Activated naive CD8-positive, alpha-beta T cell treated with anti-CD3 and anti-CD28 coated beads for 36 hours (primary cell): Measurements from ENCODE around the gene WSCD2. TPM values are rescaled to one million over a fixed set of nuclear protein-coding genes. Genes with fewer than 3 reads are reported as not detected.

ENCODE experiments used
- DNase-seq: peaks from one replicate; pipeline ENCODE4 v3.0.0; 2021
- H3K27ac Mint-ChIP-seq: one replicate; pipeline ENCODE4 v1.8.0; 2022; ENCODE audit warnings: mild to moderate bottlenecking, moderate library complexity, mixed read lengths
- H3K27me3 Mint-ChIP-seq: one replicate; pipeline ENCODE4 v1.8.0; 2022; ENCODE audit warnings: mild to moderate bottlenecking, mixed read lengths
- H3K36me3 Mint-ChIP-seq: one replicate; pipeline ENCODE4 v1.8.0; 2021; ENCODE audit warnings: mild to moderate bottlenecking, mixed read lengths
- H3K4me1 Mint-ChIP-seq: one replicate; pipeline ENCODE4 v1.8.0; 2021; ENCODE audit warnings: mixed read lengths
- H3K4me3 Mint-ChIP-seq: one replicate; pipeline ENCODE4 v1.8.0; 2022; ENCODE audit warnings: mild to moderate bottlenecking, moderate library complexity, mixed read lengths
- H3K9me3 Mint-ChIP-seq: one replicate; pipeline ENCODE4 v1.8.0; 2022; ENCODE audit warnings: mixed read lengths
- total RNA-seq, 2 experiments: library from RNA; stranded (reverse); gene quantifications; one replicate each; pipeline ENCODE4 v1.2.3, GENCODE V29; 2021

WSCD2 gene
- total RNA-seq, 2 experiments from 2014 or later = not detected

DNA sequence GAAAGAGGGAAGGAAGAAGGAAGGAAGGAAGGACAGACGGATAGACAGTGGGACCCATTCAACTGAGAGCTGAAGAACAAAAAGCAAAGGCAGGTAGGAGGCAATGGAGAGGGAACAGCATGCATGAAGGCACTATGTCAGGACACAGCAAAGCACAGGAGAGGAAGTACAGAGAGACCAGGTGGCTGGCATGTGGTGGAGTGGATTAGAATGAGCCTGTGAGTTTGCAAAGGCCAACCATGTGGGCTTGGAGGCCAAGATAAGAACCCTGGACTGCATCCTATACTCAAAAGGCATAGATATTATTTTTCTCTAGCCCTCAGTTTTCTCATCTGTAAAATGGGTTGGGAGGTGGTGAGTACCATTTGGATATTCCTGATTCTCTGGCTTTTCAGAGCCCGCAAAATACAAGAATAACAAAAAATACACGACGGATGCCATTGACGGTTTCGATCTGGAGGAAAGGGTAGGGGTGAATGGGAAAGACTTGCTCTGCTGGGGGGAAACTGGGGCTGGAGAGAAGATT lies 102.9 kb downstream of the WSCD2 start:
- no peaks in the 10 kb centered on the region for H3K4me1 Mint-ChIP-seq
- H3K9me3 Mint-ChIP-seq = no peaks in the 10 kb centered on the region
- H3K27me3 Mint-ChIP-seq = peaks cover 16% of the 10 kb centered on the region
- no peak overlapping the region for H3K4me3 Mint-ChIP-seq
- H3K36me3 Mint-ChIP-seq = no peaks in the 10 kb centered on the region
- DNase-seq = no peak
- H3K27ac Mint-ChIP-seq = no peak overlapping the region

DNA sequence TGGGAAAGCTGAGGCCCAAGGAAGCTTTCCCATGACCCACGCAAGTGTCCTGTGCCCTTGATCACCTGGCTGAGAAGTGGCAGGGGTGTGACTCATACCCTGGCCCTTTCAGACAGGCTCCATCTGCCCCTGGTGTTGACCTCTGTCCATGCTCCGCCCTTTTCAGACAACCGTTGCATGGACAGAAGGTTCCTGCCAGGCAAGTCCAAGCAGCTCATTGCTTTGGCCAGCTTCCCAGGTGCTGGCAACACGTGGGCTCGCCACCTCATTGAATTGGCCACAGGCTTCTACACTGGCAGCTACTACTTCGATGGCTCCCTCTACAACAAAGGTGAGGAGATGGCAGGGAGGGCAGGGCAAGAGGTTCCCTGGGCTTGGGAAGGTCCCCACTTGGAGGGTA lies 103.5 kb downstream of the WSCD2 start:
- H3K4me3 Mint-ChIP-seq = no peak overlapping the region
- H3K27me3 Mint-ChIP-seq = peaks cover 20% of the 10 kb centered on the region
- no peaks in the 10 kb centered on the region for H3K4me1 Mint-ChIP-seq
- no peak overlapping the region for H3K27ac Mint-ChIP-seq
- H3K36me3 Mint-ChIP-seq = no peaks in the 10 kb centered on the region
- DNase-seq = no peak
- H3K9me3 Mint-ChIP-seq = no peaks in the 10 kb centered on the region

DNA sequence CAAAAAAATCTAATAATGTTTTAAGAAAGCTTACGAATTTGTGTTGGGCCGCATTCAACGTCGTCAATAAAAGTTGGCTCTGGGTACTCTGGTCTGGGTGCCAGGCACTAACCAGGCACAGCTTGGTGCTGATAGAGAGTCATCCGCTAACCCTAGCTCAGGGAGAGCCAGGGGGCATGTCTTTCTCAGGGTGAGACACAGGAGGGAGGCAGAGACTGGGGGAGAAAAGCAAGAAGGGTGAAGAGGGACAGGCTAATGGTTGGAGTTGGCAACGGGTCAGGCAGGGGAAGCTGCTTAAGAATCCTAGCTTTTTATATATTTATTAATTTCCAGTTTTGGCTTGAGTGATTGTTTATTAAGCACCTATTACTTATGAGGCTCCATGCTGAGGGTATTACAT lies 105.1 kb downstream of the WSCD2 start:
- Mint-ChIP-seq H3K36me3 (no peaks in the 10 kb centered on the region), H3K4me3 (no peak overlapping the region), H3K9me3 (no peaks in the 10 kb centered on the region), H3K27ac (no peak overlapping the region), H3K4me1 (no peaks in the 10 kb centered on the region), H3K27me3 (peaks cover 35% of the 10 kb centered on the region)
- no peak for DNase-seq

DNA sequence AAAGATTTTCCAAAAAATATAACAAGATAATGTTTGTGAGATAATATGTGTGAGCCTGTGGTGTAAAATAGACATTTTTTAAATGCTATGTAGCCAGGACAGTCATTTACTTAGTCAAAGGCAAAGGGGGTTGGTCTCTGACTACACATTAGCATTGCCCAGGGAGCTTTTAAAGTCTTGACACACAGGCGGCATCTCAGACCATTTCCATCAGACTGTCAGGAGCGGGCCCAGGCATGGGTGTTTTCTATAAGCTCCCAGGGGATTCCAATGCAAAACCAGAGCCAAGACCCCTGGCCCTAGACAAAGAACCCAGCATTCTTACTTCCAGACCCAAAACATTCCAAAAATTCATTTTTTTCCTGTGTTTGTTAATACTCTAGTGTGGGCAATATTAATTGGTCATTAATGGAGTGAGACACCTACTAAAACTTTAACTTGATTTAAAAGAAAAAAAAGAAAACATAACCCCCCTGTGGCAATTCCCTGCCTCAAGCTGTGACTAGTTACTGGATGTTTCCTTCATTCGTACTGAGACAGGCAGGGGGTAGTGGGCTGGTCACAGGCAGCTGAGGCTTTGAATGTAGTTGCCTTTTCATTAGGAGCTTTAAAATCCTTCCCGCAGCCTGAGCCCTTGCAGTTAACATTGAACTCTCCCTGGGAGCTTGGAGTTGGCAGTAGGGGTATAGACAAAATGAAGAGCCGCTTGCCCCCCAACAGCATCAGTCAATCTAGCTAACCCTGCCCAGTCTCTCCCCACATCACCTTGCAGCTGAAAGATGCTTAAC lies 106.3 kb downstream of the WSCD2 start:
- Mint-ChIP-seq H3K27me3 (peaks cover 43% of the 10 kb centered on the region), H3K4me1 (no peaks in the 10 kb centered on the region), H3K27ac (no peak overlapping the region), H3K9me3 (no peaks in the 10 kb centered on the region), H3K4me3 (no peak overlapping the region), H3K36me3 (no peaks in the 10 kb centered on the region)
- no peak for DNase-seq

DNA sequence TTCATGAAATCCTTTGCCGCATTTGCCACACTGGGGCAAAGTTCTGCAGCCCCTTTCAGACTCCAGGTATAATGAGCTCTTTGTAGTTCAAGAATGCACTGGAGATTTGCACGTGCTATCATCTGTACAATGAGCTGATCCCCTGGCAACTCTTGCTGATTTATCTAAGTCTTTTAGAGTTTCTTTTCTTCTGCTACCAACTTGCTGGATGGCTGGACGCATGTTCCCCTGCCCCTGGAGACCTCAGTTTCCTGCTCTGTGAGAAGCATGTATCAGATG lies 106.8 kb downstream of the WSCD2 start:
- Mint-ChIP-seq H3K27ac (no peak overlapping the region), H3K9me3 (no peaks in the 10 kb centered on the region)

DNA sequence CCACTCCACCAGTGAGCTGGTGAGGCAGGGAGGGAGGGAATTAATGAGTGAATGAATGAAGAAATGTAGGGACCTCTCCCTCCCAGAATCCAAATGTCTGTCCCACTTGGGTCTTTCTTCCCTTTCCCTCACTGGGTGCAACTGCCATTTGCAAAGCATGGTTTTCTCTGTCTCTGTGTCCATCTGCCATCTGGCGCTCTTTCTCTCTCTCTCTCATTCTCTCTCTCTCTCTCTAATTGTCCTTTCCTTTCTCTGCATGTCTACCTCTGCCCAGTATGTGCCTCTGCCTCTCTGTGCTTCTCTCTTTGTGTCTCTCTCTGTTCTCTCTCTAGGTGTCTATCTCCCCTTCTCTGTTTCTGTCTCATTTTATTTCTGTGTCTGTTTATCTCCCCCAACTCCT lies 107.3 kb downstream of the WSCD2 start:
- no peaks in the 10 kb centered on the region for H3K36me3 Mint-ChIP-seq
- no peak overlapping the region for H3K27ac Mint-ChIP-seq
- DNase-seq = no peak
- no peaks in the 10 kb centered on the region for H3K4me1 Mint-ChIP-seq
- H3K9me3 Mint-ChIP-seq = no peaks in the 10 kb centered on the region
- H3K4me3 Mint-ChIP-seq = no peak overlapping the region
- peaks cover 43% of the 10 kb centered on the region for H3K27me3 Mint-ChIP-seq

More for the DNA sequence above, 106.8 kb downstream of the WSCD2 start:
- DNase-seq = no peak
- Mint-ChIP-seq H3K36me3 (no peaks in the 10 kb centered on the region), H3K4me1 (no peaks in the 10 kb centered on the region), H3K27me3 (peaks cover 43% of the 10 kb centered on the region), H3K4me3 (no peak overlapping the region)

DNA sequence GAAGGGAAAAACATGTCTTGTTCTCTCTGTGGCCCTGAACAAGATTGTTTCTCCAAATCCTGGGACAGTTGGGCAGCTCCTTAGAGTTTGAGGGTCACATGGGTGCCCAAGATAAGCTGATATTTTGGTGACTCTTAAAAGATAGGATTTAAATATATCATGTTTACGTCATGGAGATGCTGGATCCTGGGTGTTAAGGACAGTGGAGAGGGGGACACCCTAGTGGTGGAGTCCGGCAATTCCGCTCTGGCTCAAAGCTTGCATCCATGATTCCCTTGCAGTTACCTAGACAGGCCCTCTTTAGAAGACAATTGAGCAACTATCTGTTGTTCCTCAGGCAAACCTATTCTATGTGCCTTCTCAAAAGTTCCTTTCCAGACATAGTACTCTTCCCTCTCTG lies 108.2 kb downstream of the WSCD2 start:
- Mint-ChIP-seq H3K4me1 (no peaks in the 10 kb centered on the region), H3K4me3 (no peak overlapping the region), H3K27me3 (peaks cover 39% of the 10 kb centered on the region), H3K36me3 (no peaks in the 10 kb centered on the region), H3K9me3 (no peaks in the 10 kb centered on the region), H3K27ac (no peak overlapping the region)
- DNase-seq = no peak

DNA sequence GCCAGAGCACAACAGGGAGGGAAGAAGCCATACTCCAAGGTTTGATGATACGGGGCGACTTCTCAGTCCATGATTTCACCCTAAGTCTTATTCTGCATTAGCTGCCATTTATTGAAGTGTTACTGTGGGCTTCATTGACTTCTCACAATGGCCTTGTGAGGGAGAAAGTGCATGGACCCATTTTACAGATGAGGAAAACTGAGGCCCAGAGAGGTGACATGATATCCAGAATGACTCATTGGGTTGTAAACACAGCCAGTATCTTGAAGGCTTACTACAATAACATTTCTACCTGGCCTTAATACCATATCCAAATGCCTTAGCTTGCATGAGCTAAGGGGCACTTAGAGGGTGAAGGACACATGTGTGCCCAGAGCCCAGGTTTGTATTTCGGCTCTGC lies 109.4 kb downstream of the WSCD2 start:
- H3K27me3 Mint-ChIP-seq = peaks cover 39% of the 10 kb centered on the region
- no peaks in the 10 kb centered on the region for H3K36me3 Mint-ChIP-seq
- H3K9me3 Mint-ChIP-seq = no peaks in the 10 kb centered on the region
- H3K27ac Mint-ChIP-seq = no peak overlapping the region
- H3K4me3 Mint-ChIP-seq = no peak overlapping the region
- no peaks in the 10 kb centered on the region for H3K4me1 Mint-ChIP-seq
- DNase-seq = no peak

DNA sequence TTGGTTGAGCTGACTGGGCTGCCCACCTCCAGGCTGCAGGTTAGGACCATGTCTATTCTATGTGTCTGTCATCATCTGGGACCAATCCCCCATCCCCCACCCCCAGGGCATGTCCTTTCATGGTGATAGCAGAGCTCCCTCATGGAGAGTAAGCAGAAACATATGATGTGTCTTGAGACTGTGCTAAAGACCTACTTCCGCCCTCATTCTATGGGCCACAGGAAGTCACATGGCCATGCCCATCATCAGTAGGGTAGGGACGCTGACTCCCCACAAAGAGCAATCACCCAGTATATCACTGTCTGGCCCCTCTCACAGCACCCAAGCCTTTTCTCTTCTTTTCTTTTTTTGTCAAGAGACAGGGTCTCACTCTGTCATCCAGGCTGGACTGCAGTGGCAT lies 110.3 kb downstream of the WSCD2 start:
- no peak overlapping the region for H3K4me3 Mint-ChIP-seq
- H3K27me3 Mint-ChIP-seq = peaks cover 36% of the 10 kb centered on the region
- H3K9me3 Mint-ChIP-seq = no peaks in the 10 kb centered on the region
- no peak for DNase-seq
- H3K4me1 Mint-ChIP-seq = no peaks in the 10 kb centered on the region
- no peaks in the 10 kb centered on the region for H3K36me3 Mint-ChIP-seq
- no peak overlapping the region for H3K27ac Mint-ChIP-seq

DNA sequence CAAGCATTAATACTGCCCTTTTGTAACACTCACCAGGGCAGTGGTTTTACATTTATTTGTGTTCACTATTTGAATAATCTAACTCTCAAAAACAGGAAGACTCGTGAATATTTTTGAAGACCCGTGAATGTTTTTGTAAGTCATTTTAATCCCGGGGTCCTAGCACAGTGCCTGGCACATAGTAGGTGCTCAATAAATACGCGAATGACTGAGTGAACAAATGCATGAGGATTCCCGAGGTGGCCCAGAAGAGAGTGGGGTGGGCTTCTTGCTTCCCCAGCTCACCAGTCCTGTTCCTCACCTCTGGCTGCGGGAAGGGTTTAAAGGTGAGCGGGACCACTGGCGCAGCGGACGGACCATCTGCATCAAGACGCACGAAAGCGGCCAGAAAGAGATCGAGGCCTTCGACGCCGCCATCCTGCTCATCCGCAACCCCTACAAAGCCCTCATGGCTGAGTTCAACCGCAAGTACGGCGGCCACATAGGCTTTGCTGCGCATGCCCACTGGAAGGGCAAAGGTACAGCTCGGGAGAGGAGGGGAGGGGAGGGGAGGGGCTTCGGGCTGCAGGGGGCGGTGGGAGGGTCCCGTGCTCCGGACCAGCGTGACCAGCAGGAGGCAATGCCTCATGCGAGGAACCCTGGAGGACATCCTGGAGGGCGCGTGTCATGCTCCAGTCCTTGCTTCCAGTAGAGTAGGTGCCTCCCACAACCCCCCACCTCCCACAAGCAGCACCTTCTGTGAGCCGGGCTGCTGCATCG lies 111.1 kb downstream of the WSCD2 start:
- H3K4me1 Mint-ChIP-seq = no peaks in the 10 kb centered on the region
- H3K27me3 Mint-ChIP-seq = peaks cover 36% of the 10 kb centered on the region
- H3K9me3 Mint-ChIP-seq = no peaks in the 10 kb centered on the region
- DNase-seq = no peak
- H3K36me3 Mint-ChIP-seq = no peaks in the 10 kb centered on the region
- H3K4me3 Mint-ChIP-seq = no peak overlapping the region
- H3K27ac Mint-ChIP-seq = no peak overlapping the region

DNA sequence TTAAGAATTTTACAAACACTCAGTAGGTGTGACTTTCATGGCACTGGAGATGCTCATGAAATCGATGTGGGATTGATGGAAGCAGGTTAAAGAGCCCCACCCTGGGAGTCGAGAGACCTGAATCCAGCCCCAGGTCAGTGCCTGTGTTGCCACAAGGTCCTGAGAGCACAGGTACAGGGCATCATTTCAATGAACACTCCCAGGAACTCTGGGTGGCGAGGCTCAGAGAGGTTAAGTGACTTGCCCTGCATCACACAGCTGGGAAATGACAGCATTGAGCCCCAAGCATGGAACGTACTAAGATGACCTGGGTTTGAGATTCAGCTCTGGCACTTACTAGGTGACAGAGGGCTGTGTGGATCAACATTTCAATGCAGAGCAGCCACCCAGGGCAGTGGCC lies 111.8 kb downstream of the WSCD2 start:
- Mint-ChIP-seq H3K27me3 (peaks cover 36% of the 10 kb centered on the region), H3K36me3 (no peaks in the 10 kb centered on the region), H3K4me1 (no peaks in the 10 kb centered on the region), H3K4me3 (no peak overlapping the region), H3K27ac (no peak overlapping the region), H3K9me3 (no peaks in the 10 kb centered on the region)
- no peak for DNase-seq

DNA sequence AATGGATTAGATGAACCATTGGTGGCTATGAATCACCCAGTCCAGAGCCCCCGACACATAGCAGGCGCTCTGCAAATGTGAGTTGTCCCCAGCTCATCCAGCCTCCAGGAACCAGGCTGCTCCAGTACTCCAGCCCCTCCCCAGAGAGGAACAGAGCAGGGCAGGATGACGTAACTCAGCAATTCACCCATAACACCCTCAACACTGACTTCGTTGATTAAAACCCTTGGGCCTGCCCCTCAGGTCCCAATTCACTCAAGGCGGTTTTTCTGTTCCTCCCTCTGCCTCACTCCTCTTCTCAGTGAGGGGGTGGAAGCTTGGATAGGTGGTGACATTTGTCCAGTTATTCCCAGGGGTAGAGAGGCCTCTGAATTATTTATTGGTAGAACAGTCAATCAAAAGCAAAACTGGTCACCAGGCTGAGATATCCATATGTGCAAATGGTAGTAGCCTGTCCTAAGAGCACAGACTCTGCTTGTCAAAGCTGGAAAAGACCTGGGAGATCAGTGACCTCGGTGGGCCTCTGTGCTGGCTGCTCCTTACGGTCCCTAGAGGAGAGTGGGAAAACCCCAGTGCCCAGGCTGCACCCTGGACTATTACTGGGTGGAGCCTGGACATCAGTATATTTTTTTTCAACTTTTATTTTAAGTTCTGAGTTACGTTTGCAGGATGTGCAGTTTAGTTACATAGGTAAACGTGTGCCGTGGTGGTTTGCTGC lies 113.1 kb downstream of the WSCD2 start:
- Mint-ChIP-seq H3K36me3 (no peaks in the 10 kb centered on the region), H3K9me3 (no peaks in the 10 kb centered on the region), H3K27me3 (peaks cover 27% of the 10 kb centered on the region), H3K27ac (no peak overlapping the region), H3K4me3 (no peak overlapping the region), H3K4me1 (no peaks in the 10 kb centered on the region)
- no peak for DNase-seq

DNA sequence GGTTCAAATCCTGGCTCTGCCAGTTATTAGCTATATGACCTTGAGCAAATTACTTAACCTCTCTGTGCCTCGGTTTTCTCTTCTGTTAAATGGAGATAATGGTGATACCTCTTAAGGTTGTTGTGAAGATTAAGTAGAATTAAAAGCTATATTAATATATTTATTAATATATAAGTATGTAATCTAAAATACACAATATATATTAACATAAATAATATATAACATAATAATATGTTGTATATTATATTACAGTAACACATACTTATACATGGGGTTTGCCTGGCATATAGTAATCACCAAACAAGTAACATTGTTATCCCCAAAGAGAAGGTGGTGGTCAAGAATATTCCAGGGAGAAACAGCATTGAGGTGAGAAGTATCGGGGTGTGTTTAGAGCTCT lies 118.0 kb downstream of the WSCD2 start:
- no peaks in the 10 kb centered on the region for H3K9me3 Mint-ChIP-seq
- no peaks in the 10 kb centered on the region for H3K36me3 Mint-ChIP-seq

DNA sequence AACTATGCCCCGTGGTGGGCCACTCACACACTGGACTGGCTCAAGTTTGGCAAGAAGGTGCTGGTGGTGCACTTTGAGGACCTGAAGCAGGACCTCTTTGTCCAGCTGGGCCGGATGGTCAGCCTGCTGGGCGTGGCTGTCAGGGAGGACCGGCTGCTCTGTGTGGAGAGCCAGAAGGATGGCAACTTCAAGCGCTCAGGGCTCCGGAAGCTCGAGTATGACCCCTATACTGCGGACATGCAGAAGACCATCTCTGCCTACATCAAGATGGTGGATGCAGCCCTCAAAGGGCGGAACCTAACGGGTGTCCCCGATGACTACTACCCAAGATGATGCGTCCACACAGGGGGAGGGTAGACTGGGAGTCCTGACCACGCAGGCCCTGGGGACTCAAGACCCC lies 118.9 kb downstream of the WSCD2 start:
- no peak for DNase-seq
- H3K36me3 Mint-ChIP-seq = no peaks in the 10 kb centered on the region
- H3K27me3 Mint-ChIP-seq = peaks cover 17% of the 10 kb centered on the region
- no peaks in the 10 kb centered on the region for H3K4me1 Mint-ChIP-seq
- H3K9me3 Mint-ChIP-seq = no peaks in the 10 kb centered on the region
- no peak overlapping the region for H3K4me3 Mint-ChIP-seq
- no peak overlapping the region for H3K27ac Mint-ChIP-seq

More for the DNA sequence above, 118.0 kb downstream of the WSCD2 start:
- peaks cover 14% of the 10 kb centered on the region for H3K27me3 Mint-ChIP-seq
- DNase-seq = no peak
- H3K27ac Mint-ChIP-seq = no peak overlapping the region
- no peak overlapping the region for H3K4me3 Mint-ChIP-seq
- H3K4me1 Mint-ChIP-seq = no peaks in the 10 kb centered on the region

DNA sequence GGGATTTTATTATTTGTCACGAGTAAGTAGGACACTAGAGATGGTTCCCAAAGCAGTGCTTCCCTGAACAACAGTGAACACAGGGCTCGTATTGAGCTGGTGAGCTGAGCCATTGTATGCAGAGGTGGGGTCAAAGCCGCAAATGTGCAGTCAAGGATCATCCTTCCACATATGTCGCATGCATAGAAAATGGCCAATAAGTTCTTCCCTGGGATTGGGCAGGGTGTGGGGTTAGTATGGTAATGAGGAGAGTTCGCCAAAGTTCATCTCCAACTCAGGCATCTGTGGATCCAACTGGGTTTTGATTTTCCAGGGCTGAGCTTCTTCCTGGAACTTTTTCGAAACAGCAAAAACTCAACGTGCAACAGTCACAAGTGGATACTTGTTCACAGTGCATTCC lies 123.4 kb downstream of the WSCD2 start:
- no peaks in the 10 kb centered on the region for H3K36me3 Mint-ChIP-seq
- DNase-seq = no peak
- H3K27ac Mint-ChIP-seq = no peak overlapping the region
- H3K4me1 Mint-ChIP-seq = no peaks in the 10 kb centered on the region
- H3K4me3 Mint-ChIP-seq = no peak overlapping the region
- H3K27me3 Mint-ChIP-seq = peaks cover 27% of the 10 kb centered on the region
- no peaks in the 10 kb centered on the region for H3K9me3 Mint-ChIP-seq
